Parathyroid adenoma (tissue), 2 donors: ENCODE data around the gene GDF15.
"Not testable (repeated sequence)": the region's sequence is repeated elsewhere in the genome, so short reads cannot be mapped to it uniquely, and the experiment has no call there.

Experiments used
- H2AFZ ChIP-seq: fragments of 300-600 bp; sonication (generic); one replicate; pipeline ENCODE4 v1.7.0; 2017; ENCODE audit warnings: antibody characterized with exemption, mild to moderate bottlenecking
- H3K27ac ChIP-seq: fragments of 300-600 bp; sonication (generic); one replicate; pipeline ENCODE4 v1.7.0; 2017
- H3K27me3 ChIP-seq: fragments of 300-600 bp; sonication (generic); one replicate; pipeline ENCODE4 v1.7.0; 2017; ENCODE audit warnings: low read length; ENCODE audit not compliant: control insufficient read depth, insufficient read depth
- H3K36me3 ChIP-seq: fragments of 300-600 bp; sonication (generic); one replicate; pipeline ENCODE4 v1.7.0; 2017; ENCODE audit warnings: low read length; ENCODE audit not compliant: control insufficient read depth, insufficient read depth
- H3K4me1 ChIP-seq: fragments of 300-600 bp; sonication (generic); one replicate; pipeline ENCODE4 v1.7.0; 2017; ENCODE audit warnings: control low read depth
- H3K4me2 ChIP-seq: fragments of 300-600 bp; sonication (generic); one replicate; pipeline ENCODE4 v1.7.0; 2017; ENCODE audit warnings: low read length
- H3K4me3 ChIP-seq: fragments of 300-600 bp; sonication (generic); one replicate; pipeline ENCODE4 v1.7.0; 2017; ENCODE audit warnings: low read depth, low read length
- H3K79me2 ChIP-seq: fragments of 300-600 bp; sonication (generic); one replicate; pipeline ENCODE4 v1.7.0; 2017; ENCODE audit warnings: control low read depth
- H3K9ac ChIP-seq: fragments of 300-600 bp; sonication (generic); one replicate; pipeline ENCODE4 v1.7.0; 2017; ENCODE audit warnings: mild to moderate bottlenecking
- H3K9me3 ChIP-seq: fragments of 300-600 bp; sonication (generic); one replicate; pipeline ENCODE4 v1.7.0; 2017; ENCODE audit warnings: low read length; ENCODE audit not compliant: control insufficient read depth
- TF ChIP-seq, protein P1 (sequence below): fragments of 300-600 bp; sonication (generic); IDR thresholded peaks from one replicate; pipeline ENCODE4 v1.7.0; 2017; ENCODE audit warnings: antibody characterized with exemption, mild to moderate bottlenecking
- donor health status: primary hyperparathyroidism.

The GDF15 gene

DNA sequence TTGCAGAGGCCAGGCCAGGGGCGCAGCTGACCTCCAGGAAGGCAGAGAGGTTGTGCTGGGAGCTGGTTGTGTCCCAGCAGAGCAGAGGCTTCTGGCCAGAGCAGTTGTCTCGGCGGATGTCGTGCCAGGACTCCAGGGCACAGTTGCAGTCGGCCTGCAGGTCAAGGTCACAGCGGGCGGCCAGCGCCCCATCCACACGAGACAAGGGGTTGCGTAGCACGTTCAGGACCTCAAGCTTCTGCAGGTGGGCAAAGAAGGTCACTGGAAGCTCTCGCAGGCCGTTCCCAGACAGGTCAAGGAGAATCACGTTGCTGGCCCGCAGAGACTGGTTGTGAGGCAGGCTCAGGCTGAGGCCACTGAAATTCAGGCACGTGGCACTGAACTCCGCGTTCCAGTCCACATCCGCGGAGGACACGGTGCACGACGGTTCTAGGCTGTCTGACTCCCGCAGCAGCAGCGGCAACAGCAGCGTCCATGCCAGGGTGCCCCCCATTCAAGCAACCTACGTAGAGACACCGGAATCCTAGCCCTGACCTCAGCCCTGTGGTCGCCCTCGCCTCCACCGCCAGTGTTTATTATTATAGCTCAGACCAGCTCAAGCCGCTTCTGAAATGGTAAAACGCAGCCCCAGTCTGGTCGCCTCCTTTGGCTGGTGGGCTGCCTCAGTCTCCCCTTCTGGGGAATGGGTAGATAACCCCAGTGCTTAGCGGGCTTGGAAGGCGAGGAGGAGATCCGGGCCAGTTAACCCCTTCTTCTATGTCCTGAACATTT is 10.7 kb downstream of the GDF15 start:
- H3K36me3 ChIP-seq, result no peaks in the 10 kb centered on the region
- peak overlapping the region; percentile 38 for H3K4me2 ChIP-seq
- H3K27ac ChIP-seq, result no peak overlapping the region
- no peaks in the 10 kb centered on the region for H3K79me2 ChIP-seq
- no peaks in the 10 kb centered on the region for H3K9me3 ChIP-seq
- TF ChIP-seq, protein P1, sequence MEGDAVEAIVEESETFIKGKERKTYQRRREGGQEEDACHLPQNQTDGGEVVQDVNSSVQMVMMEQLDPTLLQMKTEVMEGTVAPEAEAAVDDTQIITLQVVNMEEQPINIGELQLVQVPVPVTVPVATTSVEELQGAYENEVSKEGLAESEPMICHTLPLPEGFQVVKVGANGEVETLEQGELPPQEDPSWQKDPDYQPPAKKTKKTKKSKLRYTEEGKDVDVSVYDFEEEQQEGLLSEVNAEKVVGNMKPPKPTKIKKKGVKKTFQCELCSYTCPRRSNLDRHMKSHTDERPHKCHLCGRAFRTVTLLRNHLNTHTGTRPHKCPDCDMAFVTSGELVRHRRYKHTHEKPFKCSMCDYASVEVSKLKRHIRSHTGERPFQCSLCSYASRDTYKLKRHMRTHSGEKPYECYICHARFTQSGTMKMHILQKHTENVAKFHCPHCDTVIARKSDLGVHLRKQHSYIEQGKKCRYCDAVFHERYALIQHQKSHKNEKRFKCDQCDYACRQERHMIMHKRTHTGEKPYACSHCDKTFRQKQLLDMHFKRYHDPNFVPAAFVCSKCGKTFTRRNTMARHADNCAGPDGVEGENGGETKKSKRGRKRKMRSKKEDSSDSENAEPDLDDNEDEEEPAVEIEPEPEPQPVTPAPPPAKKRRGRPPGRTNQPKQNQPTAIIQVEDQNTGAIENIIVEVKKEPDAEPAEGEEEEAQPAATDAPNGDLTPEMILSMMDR, result no peak
- H3K4me1 ChIP-seq, result peaks cover 5% of the 10 kb centered on the region
- H2AFZ ChIP-seq, result no peak overlapping the region
- H3K9ac ChIP-seq, result no peak overlapping the region
- H3K27me3 ChIP-seq, result no peaks in the 10 kb centered on the region
- no peak overlapping the region for H3K4me3 ChIP-seq

DNA sequence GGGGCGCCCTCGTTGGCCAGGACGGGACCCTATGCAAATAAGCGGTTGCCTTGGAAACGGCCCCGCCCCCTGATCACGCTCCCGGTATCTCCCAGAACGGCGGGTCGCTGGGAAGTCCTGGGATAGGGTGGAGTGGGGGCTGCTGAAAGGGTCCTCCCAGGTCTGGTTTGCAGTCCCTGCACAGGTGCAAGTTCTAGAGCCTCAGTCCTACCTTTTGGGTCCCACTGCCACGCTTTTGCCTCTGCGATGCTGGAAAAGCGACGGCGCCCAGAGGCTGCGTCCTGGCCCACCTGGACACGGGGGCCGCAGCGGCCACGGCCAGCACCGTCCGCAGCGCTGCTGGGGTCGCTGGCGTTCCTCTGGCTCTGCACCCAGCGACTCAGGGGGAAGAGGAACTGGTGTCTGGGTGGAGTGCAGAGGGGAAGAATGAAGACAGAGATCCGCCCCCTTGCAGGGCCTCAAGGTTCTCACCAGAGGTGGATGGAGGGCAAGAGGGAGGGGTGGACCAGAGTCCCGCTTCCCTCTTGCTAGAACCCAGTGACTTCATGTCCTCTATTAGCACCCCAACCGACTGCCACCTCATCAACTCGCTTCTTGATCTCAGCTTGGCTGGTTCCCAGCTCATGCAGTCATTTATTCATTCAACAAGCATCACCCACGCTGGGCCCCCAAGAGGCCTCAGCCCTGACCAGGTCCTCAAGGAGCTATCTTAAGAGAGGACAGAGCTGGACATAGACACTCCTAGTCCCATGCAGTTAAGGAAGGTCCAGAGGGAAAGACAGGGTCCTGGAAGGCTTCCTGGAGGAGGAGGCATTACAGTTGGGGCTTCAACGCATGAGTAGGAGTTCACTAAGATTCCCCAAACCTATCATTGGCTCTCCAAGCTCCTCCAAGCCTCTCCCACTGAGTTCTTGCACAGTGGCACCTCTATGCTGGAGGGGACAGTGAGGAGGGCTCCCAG is 11.6 kb downstream of the GDF15 start, which contains the start of gene LRRC25:
Gene LRRC25 (minus strand): TSS at position 381 of the 961 bp plus-strand sequence. CDS start 659 bp downstream, outside the sequence.
- Histone ChIP-seq H2AFZ (no peak within 1 kb of the TSS), H3K9me3 (no peaks in the 10 kb centered on the region), H3K4me1 (peaks cover 5% of the 10 kb centered on the region), H3K4me2 (peak within 1 kb of the TSS; percentile 38), H3K36me3 (no peaks in the 10 kb centered on the region), H3K27me3 (no peaks in the 10 kb centered on the region), H3K4me3 (no peak within 1 kb of the TSS), H3K27ac (peak within 1 kb of the TSS; percentile 4), H3K79me2 (no peaks in the 10 kb centered on the region), H3K9ac (no peak within 1 kb of the TSS)
- TF ChIP-seq, protein P1, result no peak

DNA sequence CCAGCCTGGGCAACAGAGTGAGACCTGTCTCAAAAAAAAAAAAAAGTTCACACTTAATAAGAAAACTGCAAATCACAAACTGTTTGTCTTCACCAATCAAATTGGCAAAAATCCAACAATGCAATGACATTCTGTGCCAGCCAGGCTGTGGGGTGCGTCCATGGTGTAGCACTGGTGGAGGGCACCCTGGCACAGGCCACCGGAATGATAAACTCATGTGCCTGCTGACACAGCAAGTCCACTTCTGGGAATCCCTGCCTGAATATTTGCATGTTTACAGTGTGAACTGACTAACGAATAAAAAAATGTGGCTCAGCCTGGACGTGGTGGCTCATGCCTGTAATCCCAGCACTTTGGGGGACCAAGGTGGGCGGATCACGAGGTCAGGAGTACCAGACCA is 13.1 kb downstream of the GDF15 start:
- no peak overlapping the region for H2AFZ ChIP-seq
- H3K9me3 ChIP-seq, result no peaks in the 10 kb centered on the region
- H3K4me1 ChIP-seq, result peaks cover 5% of the 10 kb centered on the region
- TF ChIP-seq, protein P1, result peak; percentile 24
- H3K4me3 ChIP-seq, result no peak overlapping the region
- no peaks in the 10 kb centered on the region for H3K79me2 ChIP-seq
- H3K36me3 ChIP-seq, result no peaks in the 10 kb centered on the region
- H3K27me3 ChIP-seq, result no peaks in the 10 kb centered on the region
- no peak overlapping the region for H3K9ac ChIP-seq
- H3K27ac ChIP-seq, result peak overlapping the region; percentile 4
- H3K4me2 ChIP-seq, result peak overlapping the region; percentile 9

DNA sequence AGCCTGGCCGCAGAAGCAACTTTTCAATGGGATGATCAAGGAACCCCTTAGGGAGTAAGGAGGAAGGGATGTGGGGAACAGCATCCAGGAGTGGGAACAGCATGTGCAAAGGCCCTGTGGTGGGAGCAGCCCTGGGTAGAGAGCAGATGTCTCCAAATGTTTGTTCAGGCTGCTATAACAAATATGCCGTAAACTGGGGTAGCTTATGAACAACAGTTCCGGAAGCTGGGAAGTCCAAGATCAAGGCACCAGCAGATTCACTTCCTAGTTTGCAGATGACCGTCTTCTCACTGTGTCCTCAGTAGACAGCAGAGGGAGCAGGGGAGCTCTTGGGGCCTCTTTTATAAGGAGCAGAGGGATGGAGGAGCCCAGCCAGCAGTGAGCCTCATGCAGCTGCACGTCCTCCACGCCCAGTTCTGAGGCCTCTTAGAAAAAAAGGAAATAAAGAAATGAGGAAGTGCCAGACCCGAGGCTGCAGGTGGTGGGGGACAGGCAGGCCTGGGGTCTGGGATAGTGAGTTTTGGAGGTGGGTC is 15.7 kb downstream of the GDF15 start:
- H3K79me2 ChIP-seq, result no peaks in the 10 kb centered on the region
- H3K27ac ChIP-seq, result no peak overlapping the region
- TF ChIP-seq, protein P1, result peak; percentile 42
- no peak overlapping the region for H3K9ac ChIP-seq
- H3K4me2 ChIP-seq, result no peak overlapping the region
- no peaks in the 10 kb centered on the region for H3K36me3 ChIP-seq
- no peaks in the 10 kb centered on the region for H3K27me3 ChIP-seq
- H2AFZ ChIP-seq, result no peak overlapping the region
- H3K4me1 ChIP-seq, result peaks cover 5% of the 10 kb centered on the region
- H3K4me3 ChIP-seq, result no peak overlapping the region
- no peaks in the 10 kb centered on the region for H3K9me3 ChIP-seq

DNA sequence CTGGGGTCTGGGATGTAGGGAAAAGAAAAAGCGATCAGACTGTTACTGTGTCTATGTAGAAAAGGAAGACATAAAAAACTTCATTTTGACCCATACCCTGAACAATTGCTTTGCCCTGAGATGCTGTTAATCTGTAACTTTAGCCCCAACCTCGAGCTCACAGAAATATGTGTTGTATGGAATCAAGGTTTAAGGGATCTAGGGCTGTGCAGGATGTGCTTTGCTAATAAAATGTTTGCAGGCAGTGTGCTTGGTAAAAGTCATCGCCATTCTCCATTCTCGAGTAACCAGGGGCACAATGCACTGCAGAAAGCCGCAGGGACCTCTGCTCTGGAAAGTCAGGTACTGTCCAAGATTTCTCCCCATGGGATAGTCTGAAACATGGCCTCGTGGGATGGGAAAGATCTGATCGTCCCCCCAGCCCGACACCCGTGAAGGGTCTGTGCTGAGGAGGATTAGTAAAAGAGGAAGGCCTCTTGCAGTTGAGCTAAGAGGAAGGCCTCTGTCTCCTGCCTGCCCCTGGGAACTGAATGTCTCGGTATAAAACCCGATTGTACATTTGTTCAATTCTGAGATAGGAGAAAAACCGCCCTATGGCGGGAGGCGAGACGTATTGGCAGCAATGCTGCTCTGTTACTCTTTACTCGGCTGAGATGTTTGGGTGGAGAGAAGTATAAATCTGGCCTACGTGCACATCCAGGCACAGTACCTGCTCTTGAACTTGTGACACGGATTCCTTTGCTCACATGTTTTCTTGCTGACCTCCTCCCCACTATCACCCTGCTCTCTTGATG is 16.7 kb downstream of the GDF15 start:
- H3K9ac ChIP-seq, H3K4me3 ChIP-seq, H3K27ac ChIP-seq, H2AFZ ChIP-seq, H3K4me2 ChIP-seq, H3K79me2 ChIP-seq, H3K4me1 ChIP-seq, H3K9me3 ChIP-seq, H3K27me3 ChIP-seq, H3K36me3 ChIP-seq: not testable (repeated sequence)

DNA sequence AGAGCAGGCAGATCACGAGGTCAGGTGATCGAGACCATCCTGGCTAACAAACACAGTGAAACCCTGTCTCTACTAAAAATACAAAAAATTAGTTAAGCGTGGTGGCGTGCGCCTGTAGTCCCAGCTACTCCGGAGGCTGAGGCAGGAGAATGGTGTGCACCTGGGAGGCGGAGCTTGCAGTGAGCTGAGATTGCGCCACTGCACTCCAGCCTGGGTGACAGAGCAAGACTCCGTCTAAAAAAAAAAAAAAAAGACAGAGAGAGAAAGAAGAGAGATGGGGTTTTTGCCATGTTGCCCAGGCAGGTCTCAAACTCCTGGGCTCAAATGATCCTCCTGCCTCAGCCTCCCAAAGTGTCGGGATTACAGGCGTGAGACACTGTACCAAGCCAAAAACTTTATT is 19.8 kb downstream of the GDF15 start:
- H3K4me1 ChIP-seq, H3K4me3 ChIP-seq: not testable (repeated sequence)

More for the DNA sequence above, 19.8 kb downstream of the GDF15 start:
- not testable (repeated sequence) for H3K4me2 ChIP-seq, H3K79me2 ChIP-seq, H3K9me3 ChIP-seq, H3K9ac ChIP-seq, H2AFZ ChIP-seq, H3K27ac ChIP-seq, H3K27me3 ChIP-seq, H3K36me3 ChIP-seq
